WI38 (cell line): Measurements from ENCODE around the gene BTBD9.

Experiments used
- H3K4me3 ChIP-seq: 2 replicates; pipeline ENCODE4 v1.5.1; 2011; ENCODE audit warnings: low read depth, mild to moderate bottlenecking, control low read depth, low read length
- CTCF ChIP-seq: IDR thresholded peaks from 2 replicates; pipeline ENCODE4 v1.5.1; 2012; ENCODE audit warnings: low read depth, mild to moderate bottlenecking, control low read depth, low read length

The BTBD9 gene

GRCh38 chr6:38179794-38180430 is 459.8 kb downstream of the BTBD9 start:
- no peak for TF ChIP-seq CTCF
- no peak overlapping the region for H3K4me3 ChIP-seq

- TF ChIP-seq CTCF = no peak
- H3K4me3 ChIP-seq = no peak overlapping the region
Measured at GRCh38 chr6:38179300-38179699, 460.4 kb downstream of the BTBD9 start.

- H3K4me3 ChIP-seq = no peak overlapping the region
- no peak for TF ChIP-seq CTCF
Measured at GRCh38 chr6:38178584-38178886, 461.2 kb downstream of the BTBD9 start.

- TF ChIP-seq CTCF = no peak
Measured at GRCh38 chr6:38177882-38178583, 461.7 kb downstream of the BTBD9 start.

GRCh38 chr6:38176797-38177751 is 462.7 kb downstream of the BTBD9 start:
- no peak overlapping the region for H3K4me3 ChIP-seq
- TF ChIP-seq CTCF = no peak

More at GRCh38 chr6:38177882-38178583, 461.7 kb downstream of the BTBD9 start:
- H3K4me3 ChIP-seq = no peak overlapping the region

- no peak for TF ChIP-seq CTCF
- no peak overlapping the region for H3K4me3 ChIP-seq
Measured at GRCh38 chr6:38175786-38176185, 463.9 kb downstream of the BTBD9 start.
